H1 (cell line): ENCODE results near the gene SLC39A7. TPM values are rescaled to one million over a fixed set of nuclear protein-coding genes. Genes with fewer than 3 reads are reported as not detected.

ENCODE experiments used
- ASH2L ChIP-seq: fragments of 200-600, 300-600 bp; sonication (generic); IDR thresholded peaks from one replicate; pipeline ENCODE4 v1.7.1; 2017; ENCODE audit warnings: low read length
- BCL11A ChIP-seq, 2 experiments: IDR thresholded peaks; one replicate each; pipeline ENCODE4 v1.6.1; 2011; ENCODE audit warnings: low read depth in 2 of 2, low read length in 2 of 2, mild to moderate bottlenecking in 2 of 2
- CBX5 ChIP-seq: fragments of 300-800, 300-1000 bp; sonication (generic); IDR thresholded peaks from 2 replicates; pipeline ENCODE4 v1.7.1; 2016; ENCODE audit warnings: antibody characterized with exemption, low read length, low read depth
- CBX8 ChIP-seq: fragments of 300-800, 300-1000 bp; sonication (generic); IDR thresholded peaks from 2 replicates; pipeline ENCODE4 v1.7.1; 2016; ENCODE audit warnings: low read depth, low read length, borderline replicate concordance
- GTF2F1 ChIP-seq: IDR thresholded peaks from 2 replicates; pipeline ENCODE4 v1.6.1; 2012; ENCODE audit warnings: low read depth, low read length, improper control_type of control experiment, borderline replicate concordance
- KDM4A ChIP-seq: IDR thresholded peaks from one replicate; pipeline ENCODE4 v1.7.1; 2012; ENCODE audit warnings: low read depth, mild to moderate bottlenecking, moderate library complexity, low read length, inconsistent platforms; ENCODE audit not compliant: severe bottlenecking
- MAFK ChIP-seq: IDR thresholded peaks from 2 replicates; pipeline ENCODE4 v1.6.1; 2012; ENCODE audit warnings: low read depth, mild to moderate bottlenecking, improper control_type of control experiment, low read length
- SRF ChIP-seq: IDR thresholded peaks from 2 replicates; pipeline ENCODE4 v1.6.1; 2011; ENCODE audit warnings: mild to moderate bottlenecking, low read depth, low read length, moderate library complexity
- SUZ12 ChIP-seq: fragments of 200-600 bp; sonication (generic); IDR thresholded peaks from 2 replicates; pipeline ENCODE4 v1.6.1; 2012; ENCODE audit warnings: mild to moderate bottlenecking, inconsistent platforms, low read length, moderate library complexity, mixed read lengths
- polyA plus RNA-seq, 7 experiments: library from polyadenylated mRNA; depleted of rRNA in 3 of 7; stranded (reverse) in 5 of 7; unstranded in 2 of 7; fragments of >200 nt in 5 of 7; fragments of 200-250 nt in 2 of 7; gene quantifications; 1 replicate in 5 of 7; 2 replicates in 1 of 7; 4 replicates in 1 of 7; pipeline versions ENCODE4 v1.2.1 to v1.2.3, GENCODE V29; 2011 to 2013; ENCODE audit warnings: missing spikeins in 2 of 7, mixed read lengths in 2 of 7
- total RNA-seq: library from RNA; stranded (reverse); fragmentation: NEBNext Ultra II Directional; extraction: Animal tissue kit (Norgen Biotek cat#: 25700); gene quantifications from 2 replicates; pipeline ENCODE4 v1.2.1, GENCODE V29; 2021
- TF ChIP-seq, protein P1 (sequence below): fragments of 300-600 bp; sonication (generic); IDR thresholded peaks from 2 replicates; pipeline ENCODE4 v1.7.1; 2012; ENCODE audit warnings: low read length, moderate library complexity, mild to moderate bottlenecking, inconsistent platforms; ENCODE audit not compliant: insufficient replicate concordance
- TF ChIP-seq, protein P2 (sequence below): IDR thresholded peaks from 2 replicates; pipeline ENCODE4 v1.6.1; 2011; ENCODE audit warnings: low read length, improper control_type of control experiment

The SLC39A7 gene
- total and polyA plus RNA-seq, 2 of the 8 experiments (the other 6 are each of a cell fraction or from before 2014, with no cell fraction given): 63.3 to 123 TPM

DNA sequence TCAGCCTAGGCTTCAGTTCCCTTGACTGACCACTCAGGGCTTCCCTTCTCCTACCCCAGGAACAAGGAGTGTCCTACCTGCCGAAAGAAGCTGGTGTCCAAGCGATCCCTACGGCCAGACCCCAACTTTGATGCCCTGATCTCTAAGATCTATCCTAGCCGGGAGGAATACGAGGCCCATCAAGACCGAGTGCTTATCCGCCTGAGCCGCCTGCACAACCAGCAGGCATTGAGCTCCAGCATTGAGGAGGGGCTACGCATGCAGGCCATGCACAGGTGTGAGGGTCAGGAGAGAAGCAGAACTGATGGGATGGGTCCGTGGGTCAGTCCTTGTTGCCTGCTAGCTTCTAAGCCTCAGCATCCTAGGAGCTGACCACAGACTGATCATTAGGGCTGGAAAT lies 9.2 kb downstream of the SLC39A7 start (continued):
- TF ChIP-seq, protein P1, sequence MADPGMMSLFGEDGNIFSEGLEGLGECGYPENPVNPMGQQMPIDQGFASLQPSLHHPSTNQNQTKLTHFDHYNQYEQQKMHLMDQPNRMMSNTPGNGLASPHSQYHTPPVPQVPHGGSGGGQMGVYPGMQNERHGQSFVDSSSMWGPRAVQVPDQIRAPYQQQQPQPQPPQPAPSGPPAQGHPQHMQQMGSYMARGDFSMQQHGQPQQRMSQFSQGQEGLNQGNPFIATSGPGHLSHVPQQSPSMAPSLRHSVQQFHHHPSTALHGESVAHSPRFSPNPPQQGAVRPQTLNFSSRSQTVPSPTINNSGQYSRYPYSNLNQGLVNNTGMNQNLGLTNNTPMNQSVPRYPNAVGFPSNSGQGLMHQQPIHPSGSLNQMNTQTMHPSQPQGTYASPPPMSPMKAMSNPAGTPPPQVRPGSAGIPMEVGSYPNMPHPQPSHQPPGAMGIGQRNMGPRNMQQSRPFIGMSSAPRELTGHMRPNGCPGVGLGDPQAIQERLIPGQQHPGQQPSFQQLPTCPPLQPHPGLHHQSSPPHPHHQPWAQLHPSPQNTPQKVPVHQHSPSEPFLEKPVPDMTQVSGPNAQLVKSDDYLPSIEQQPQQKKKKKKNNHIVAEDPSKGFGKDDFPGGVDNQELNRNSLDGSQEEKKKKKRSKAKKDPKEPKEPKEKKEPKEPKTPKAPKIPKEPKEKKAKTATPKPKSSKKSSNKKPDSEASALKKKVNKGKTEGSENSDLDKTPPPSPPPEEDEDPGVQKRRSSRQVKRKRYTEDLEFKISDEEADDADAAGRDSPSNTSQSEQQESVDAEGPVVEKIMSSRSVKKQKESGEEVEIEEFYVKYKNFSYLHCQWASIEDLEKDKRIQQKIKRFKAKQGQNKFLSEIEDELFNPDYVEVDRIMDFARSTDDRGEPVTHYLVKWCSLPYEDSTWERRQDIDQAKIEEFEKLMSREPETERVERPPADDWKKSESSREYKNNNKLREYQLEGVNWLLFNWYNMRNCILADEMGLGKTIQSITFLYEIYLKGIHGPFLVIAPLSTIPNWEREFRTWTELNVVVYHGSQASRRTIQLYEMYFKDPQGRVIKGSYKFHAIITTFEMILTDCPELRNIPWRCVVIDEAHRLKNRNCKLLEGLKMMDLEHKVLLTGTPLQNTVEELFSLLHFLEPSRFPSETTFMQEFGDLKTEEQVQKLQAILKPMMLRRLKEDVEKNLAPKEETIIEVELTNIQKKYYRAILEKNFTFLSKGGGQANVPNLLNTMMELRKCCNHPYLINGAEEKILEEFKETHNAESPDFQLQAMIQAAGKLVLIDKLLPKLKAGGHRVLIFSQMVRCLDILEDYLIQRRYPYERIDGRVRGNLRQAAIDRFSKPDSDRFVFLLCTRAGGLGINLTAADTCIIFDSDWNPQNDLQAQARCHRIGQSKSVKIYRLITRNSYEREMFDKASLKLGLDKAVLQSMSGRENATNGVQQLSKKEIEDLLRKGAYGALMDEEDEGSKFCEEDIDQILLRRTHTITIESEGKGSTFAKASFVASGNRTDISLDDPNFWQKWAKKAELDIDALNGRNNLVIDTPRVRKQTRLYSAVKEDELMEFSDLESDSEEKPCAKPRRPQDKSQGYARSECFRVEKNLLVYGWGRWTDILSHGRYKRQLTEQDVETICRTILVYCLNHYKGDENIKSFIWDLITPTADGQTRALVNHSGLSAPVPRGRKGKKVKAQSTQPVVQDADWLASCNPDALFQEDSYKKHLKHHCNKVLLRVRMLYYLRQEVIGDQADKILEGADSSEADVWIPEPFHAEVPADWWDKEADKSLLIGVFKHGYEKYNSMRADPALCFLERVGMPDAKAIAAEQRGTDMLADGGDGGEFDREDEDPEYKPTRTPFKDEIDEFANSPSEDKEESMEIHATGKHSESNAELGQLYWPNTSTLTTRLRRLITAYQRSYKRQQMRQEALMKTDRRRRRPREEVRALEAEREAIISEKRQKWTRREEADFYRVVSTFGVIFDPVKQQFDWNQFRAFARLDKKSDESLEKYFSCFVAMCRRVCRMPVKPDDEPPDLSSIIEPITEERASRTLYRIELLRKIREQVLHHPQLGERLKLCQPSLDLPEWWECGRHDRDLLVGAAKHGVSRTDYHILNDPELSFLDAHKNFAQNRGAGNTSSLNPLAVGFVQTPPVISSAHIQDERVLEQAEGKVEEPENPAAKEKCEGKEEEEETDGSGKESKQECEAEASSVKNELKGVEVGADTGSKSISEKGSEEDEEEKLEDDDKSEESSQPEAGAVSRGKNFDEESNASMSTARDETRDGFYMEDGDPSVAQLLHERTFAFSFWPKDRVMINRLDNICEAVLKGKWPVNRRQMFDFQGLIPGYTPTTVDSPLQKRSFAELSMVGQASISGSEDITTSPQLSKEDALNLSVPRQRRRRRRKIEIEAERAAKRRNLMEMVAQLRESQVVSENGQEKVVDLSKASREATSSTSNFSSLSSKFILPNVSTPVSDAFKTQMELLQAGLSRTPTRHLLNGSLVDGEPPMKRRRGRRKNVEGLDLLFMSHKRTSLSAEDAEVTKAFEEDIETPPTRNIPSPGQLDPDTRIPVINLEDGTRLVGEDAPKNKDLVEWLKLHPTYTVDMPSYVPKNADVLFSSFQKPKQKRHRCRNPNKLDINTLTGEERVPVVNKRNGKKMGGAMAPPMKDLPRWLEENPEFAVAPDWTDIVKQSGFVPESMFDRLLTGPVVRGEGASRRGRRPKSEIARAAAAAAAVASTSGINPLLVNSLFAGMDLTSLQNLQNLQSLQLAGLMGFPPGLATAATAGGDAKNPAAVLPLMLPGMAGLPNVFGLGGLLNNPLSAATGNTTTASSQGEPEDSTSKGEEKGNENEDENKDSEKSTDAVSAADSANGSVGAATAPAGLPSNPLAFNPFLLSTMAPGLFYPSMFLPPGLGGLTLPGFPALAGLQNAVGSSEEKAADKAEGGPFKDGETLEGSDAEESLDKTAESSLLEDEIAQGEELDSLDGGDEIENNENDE: no peak
- TF ChIP-seq BCL11A (IDR thresholded peaks at IDR 0.05; ENCODE audit: low read depth in 2 of 2, low read length in 2 of 2): no peak
- no peak for TF ChIP-seq CBX5
- no peak for TF ChIP-seq MAFK
- TF ChIP-seq, protein P2, sequence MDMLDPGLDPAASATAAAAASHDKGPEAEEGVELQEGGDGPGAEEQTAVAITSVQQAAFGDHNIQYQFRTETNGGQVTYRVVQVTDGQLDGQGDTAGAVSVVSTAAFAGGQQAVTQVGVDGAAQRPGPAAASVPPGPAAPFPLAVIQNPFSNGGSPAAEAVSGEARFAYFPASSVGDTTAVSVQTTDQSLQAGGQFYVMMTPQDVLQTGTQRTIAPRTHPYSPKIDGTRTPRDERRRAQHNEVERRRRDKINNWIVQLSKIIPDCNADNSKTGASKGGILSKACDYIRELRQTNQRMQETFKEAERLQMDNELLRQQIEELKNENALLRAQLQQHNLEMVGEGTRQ: no peak
- TF ChIP-seq SRF: no peak
- no peak for TF ChIP-seq SUZ12
- TF ChIP-seq CBX8: no peak
- no peak for TF ChIP-seq KDM4A
- no peak for TF ChIP-seq ASH2L
- no peak for TF ChIP-seq GTF2F1
